ENCODE measurements around the gene USO1.
"Not testable (repeated sequence)": the region's sequence is repeated elsewhere in the genome, so short reads cannot be mapped to it uniquely, and the experiment has no call there.

USO1 gene

DNA sequence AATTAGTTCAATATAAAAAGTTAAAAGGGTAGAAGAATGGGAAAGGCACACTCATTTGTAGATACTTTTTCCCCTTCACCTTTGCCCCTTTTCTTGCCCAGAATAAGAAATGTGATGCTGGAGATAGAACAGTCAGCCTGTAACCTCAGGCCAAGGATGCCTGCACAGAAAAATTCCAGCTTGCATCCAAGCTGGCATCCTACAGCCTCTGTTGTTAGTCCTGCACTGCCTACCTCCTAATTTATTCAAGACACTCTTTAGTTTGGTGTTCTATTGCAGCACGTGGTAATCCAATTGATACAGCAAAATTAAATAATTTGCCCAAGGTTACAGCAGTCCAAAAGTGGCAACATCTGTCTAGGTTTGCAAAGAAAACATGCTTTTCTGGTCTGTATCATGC, 9.7 kb upstream of the USO1 start:
- no peak for DNase-seq (ENCODE audit: low read depth in 3 of 3, low spot score in 1 of 3)

DNA sequence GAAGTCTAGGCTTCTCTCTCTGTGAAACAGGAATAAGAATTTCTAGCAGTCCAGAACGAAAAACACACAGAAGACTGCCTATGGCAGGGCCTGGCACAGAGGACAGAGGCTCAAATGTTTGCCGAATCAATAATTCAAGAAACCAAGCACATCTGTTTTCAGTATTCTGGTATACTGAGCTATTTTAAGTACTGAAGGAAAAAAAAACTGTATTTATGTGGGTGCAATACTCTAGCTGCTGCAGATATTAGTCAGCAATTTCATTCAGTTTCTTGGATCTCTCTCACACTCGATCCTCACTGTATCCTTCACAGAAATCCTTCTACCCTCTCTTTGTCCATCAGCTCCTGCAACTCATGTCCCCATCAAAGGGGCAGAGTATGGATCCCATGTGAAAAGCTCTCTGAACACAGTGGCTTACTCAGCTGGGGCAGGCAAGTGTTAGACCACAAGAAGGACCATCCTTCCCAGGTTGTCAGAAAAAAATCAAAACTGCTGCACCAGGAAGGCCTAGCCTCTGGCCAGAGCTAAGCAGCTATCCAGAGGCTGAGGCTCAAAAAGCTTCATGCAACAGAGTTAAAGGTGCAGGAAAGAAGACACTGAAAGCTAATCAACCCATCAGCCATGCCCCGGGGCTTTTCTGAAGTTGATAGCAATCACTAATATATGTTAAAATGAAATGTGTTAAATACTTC, 9.1 kb upstream of the USO1 start:
- no peak for DNase-seq (ENCODE audit: low read depth in 3 of 3, low spot score in 1 of 3)

GRCh38 chr4:75716054-75716453, 8.3 kb upstream of the USO1 start:
- DNase-seq (ENCODE audit: low read depth in 3 of 3, low spot score in 1 of 3) = not testable (repeated sequence)

DNA sequence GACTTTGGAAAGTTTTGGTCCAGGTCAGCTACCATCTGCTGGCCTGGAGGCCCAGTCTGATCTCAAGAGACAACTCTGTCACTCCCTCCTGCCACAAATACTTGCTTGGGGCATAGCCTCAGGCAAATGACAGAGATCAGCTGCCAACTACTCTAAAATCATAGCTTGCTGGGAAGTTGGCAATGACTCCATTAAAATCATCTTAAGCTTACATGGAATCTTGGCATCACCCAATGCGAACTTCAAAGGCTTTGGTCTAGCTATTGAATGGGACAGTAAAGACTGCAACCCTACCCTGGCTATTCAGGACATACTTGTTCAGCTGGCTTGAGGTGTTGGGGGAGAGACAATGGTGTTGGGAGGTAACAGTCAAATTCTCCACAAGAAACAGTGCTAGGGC, 7.0 kb upstream of the USO1 start:
- no peak for DNase-seq (ENCODE audit: low read depth in 3 of 3, low spot score in 1 of 3)

GRCh38 chr4:75718529-75718928, 5.8 kb upstream of the USO1 start:
- DNase-seq (ENCODE audit: low read depth in 3 of 3, low spot score in 1 of 3) = no peak

- DNase-seq (ENCODE audit: low read depth in 3 of 3, low spot score in 1 of 3) = no peak
These were observed 2.0 kb upstream of the USO1 start for GRCh38 chr4:75722417-75722816.

- no peak for DNase-seq (ENCODE audit: low read depth in 3 of 3, low spot score in 1 of 3)
These were observed 963 bp upstream of the USO1 start for GRCh38 chr4:75723163-75724065.

GRCh38 chr4:75724867-75725724, 719 bp downstream of the USO1 start:
- DNase-seq (ENCODE audit: low read depth in 3 of 3, low spot score in 1 of 3) = peak in 2 of 3 donors; percentile 4 to 35

DNA sequence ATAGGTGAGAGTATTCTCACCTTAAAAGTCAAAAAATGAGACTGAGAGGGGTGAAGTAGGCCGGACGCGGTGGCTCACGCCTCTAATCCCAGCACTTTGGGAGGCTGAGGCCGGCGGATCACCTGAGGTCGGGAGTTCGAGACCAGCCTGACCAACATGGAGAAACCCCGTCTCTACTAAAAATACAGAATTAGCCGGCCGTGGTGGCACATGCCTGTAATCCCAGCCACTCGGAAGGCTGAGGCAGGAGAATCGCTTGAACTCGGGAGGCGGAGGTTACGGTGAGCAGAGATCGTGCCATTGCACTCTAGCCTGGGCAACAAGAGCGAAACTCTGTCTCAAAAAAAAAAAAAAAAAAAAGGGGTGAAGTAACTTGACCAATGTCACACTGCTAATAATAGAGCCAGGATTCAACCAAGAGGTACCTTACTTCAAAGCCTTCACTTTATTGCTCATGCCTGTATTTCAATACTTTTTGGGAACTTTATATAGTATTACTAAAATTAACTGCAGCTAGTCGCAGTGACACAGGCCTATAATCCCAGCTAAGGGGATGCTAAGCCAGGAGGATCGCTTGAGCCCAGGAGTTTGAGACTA, 1.7 kb downstream of the USO1 start:
- DNase-seq (ENCODE audit: low read depth in 3 of 3, low spot score in 1 of 3) = not testable (repeated sequence)

DNA sequence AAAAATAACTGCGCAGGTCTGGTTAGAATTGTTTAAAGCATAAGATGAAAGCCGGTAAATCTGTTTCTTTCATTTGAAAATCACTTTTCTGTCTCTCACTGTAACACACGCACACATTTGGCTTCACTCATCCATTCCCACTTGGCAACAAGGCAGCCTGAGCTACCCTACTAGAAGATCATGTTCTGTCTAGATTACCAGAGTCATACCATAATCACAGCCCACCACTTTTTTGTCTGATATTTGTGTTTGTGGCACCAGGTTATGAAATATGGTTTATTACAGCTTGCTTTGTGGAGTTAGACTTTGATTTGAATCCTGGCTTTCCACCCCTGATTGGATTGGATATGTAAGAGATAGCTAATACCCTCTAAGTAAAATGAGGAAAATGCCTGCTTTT, 2.2 kb downstream of the USO1 start:
- no peak for DNase-seq (ENCODE audit: low read depth in 3 of 3, low spot score in 1 of 3)

GRCh38 chr4:75727073-75727472, 2.7 kb downstream of the USO1 start:
- DNase-seq (ENCODE audit: low read depth in 3 of 3, low spot score in 1 of 3) = no peak

GRCh38 chr4:75729836-75730235, 5.5 kb downstream of the USO1 start:
- no peak for DNase-seq (ENCODE audit: low read depth in 3 of 3, low spot score in 1 of 3)

GRCh38 chr4:75733369-75733768, 9.0 kb downstream of the USO1 start:
- no peak for DNase-seq (ENCODE audit: low read depth in 3 of 3, low spot score in 1 of 3)

- no peak for DNase-seq (ENCODE audit: low read depth in 3 of 3, low spot score in 1 of 3)
These were observed 11.1 kb downstream of the USO1 start for GRCh38 chr4:75735525-75735924.

- DNase-seq (ENCODE audit: low read depth in 3 of 3, low spot score in 1 of 3) = no peak
These were observed 12.5 kb downstream of the USO1 start for GRCh38 chr4:75736862-75737261.

GRCh38 chr4:75737398-75737797, 13.0 kb downstream of the USO1 start:
- DNase-seq (ENCODE audit: low read depth in 3 of 3, low spot score in 1 of 3) = no peak

DNA sequence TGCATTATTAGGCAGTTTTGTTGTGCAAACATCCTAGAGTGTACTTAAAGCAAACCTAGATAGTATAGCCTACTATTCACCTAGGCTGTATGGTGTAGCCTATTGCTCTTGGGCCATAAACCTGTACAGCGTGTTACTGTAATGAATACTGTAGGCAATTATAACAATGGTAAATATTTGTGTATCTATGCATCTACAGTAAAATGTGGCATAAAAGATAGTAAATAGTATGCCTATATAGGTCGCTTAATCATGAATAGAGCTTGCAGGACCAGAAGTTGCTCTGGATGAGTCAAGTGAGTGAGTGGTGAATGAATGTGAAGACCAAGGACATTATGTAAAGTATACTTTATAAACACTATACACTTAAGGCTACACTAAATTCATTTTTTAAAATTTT, 16.6 kb downstream of the USO1 start:
- no peak for DNase-seq (ENCODE audit: low read depth in 3 of 3, low spot score in 1 of 3)

- DNase-seq (ENCODE audit: low read depth in 3 of 3, low spot score in 1 of 3) = no peak
These were observed 18.1 kb downstream of the USO1 start for GRCh38 chr4:75742451-75742850.

GRCh38 chr4:75745161-75745560, 20.8 kb downstream of the USO1 start:
- DNase-seq (ENCODE audit: low read depth in 3 of 3, low spot score in 1 of 3) = no peak

GRCh38 chr4:75745721-75746199, 21.4 kb downstream of the USO1 start:
- DNase-seq (ENCODE audit: low read depth in 3 of 3, low spot score in 1 of 3) = no peak

GRCh38 chr4:75752637-75753036, 28.3 kb downstream of the USO1 start:
- no peak for DNase-seq (ENCODE audit: low read depth in 3 of 3, low spot score in 1 of 3)
